ENCODE data around the gene CTU2.

- TF ChIP-seq CTCF (IDR thresholded peaks at IDR 0.05 in 2 of 3, conservative IDR thresholded peaks at IDR 0.05 in 1 of 3; ENCODE audit: insufficient read depth in 2 of 3, low read depth in 1 of 3, low read length in 3 of 3): no peak
- no peak for TF ChIP-seq EHMT2 (IDR thresholded peaks at IDR 0.05)
- no peak for TF ChIP-seq HLTF (IDR thresholded peaks at IDR 0.05)
- TF ChIP-seq CBX1 (IDR thresholded peaks at IDR 0.05; ENCODE audit: low read depth): no peak
- no peak for TF ChIP-seq SPI1 (IDR thresholded peaks at IDR 0.05; ENCODE audit: borderline replicate concordance, low read depth, low read length)
- TF ChIP-seq ZNF512 (tag; IDR thresholded peaks at IDR 0.05): no peak
- no peak for TF ChIP-seq MCM7 (IDR thresholded peaks at IDR 0.05)
Observed at GRCh38 chr16:88657371-88657770, 48.9 kb upstream of the CTU2 start.
